ENCODE results near the gene ORM1.
"Not testable (repeated sequence)": the region's sequence is repeated elsewhere in the genome, so short reads cannot be mapped to it uniquely, and the experiment has no call there.

Gene ORM1

GRCh38 chr9:114322831-114323531 is at the start of gene ORM1:
TSS of gene ORM1 (plus strand) at chr9:114323098. CDS start at chr9:114323134, 36 bp downstream.
- DNase-seq: not testable (repeated sequence)

DNA sequence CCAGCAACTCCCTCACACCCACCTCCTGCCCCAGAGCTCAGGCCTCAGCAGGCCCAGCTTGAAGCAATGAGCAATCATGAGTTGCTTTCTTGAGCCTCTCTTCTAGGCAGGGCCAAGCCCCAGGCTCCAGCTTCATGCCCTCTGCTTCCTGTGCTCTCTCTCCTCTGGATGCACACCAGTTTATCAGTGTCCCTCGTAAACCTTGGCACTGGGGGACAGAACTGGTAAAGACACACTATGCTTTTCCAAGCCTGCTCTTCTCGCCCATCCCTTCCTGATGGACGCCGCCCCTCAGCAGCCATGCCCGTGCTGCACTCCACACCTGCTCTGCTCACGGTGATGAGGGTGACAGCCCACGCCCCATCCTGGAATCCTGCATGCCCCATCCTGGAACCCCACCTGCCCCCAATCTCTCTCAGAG is 49.4 kb upstream of the ORM1 start:
- no peak for DNase-seq

DNA sequence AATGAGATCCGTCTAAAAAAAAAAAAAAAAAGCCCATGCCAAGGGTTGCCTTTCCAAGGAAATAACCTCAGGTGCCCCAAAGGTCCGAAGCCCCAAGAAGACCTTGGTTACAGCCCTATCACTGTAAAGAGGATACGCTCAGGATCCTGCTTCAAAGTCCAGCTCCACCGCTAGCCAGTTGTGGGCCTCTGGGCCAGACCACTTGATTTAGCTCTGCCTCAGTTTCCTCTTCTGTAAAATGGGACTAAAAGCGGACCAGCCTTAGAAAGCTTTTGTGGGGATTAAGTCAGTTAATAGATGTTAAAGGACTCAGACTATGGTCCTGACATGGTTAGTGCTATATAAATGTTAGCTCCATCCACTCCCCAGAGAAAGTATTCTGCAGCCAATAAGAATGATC is 48.7 kb upstream of the ORM1 start:
- no peak for DNase-seq

DNA sequence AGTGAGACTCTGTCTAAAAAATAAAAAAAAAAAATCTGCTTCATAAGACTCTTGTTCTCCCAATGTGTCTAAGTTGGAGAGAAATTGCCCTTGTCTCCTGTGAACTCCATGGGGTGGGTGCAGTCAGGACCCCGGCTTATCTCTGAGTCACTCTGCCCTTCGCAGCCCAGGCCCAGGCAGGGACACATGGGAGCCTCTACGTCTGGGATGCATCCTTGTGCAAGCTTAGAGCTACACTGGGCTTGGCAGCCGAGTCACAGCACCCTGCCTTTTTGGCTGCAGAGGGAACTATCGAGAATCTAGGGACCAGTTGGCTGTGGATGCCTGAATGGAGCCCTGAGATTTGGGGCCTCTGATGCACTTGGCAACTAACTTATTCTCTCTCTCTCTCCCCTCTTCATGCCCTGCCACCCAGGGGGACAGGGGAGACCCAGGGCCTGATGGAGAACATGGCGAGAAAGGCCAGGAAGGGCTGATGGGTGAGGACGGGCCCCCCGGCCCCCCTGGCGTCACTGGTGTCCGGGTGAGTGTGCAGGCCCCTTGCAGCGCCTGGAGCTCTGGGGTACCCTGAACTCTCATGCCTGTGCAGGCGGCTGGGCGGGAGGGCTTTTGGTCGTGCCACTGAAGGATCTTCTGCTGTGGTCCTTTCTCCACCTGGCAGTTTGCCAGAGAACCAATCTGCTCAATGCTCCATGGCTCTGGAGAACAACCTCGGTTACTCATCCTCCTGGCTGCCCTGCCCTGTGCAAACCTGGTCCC is 47.5 kb upstream of the ORM1 start:
- DNase-seq: no peak

DNA sequence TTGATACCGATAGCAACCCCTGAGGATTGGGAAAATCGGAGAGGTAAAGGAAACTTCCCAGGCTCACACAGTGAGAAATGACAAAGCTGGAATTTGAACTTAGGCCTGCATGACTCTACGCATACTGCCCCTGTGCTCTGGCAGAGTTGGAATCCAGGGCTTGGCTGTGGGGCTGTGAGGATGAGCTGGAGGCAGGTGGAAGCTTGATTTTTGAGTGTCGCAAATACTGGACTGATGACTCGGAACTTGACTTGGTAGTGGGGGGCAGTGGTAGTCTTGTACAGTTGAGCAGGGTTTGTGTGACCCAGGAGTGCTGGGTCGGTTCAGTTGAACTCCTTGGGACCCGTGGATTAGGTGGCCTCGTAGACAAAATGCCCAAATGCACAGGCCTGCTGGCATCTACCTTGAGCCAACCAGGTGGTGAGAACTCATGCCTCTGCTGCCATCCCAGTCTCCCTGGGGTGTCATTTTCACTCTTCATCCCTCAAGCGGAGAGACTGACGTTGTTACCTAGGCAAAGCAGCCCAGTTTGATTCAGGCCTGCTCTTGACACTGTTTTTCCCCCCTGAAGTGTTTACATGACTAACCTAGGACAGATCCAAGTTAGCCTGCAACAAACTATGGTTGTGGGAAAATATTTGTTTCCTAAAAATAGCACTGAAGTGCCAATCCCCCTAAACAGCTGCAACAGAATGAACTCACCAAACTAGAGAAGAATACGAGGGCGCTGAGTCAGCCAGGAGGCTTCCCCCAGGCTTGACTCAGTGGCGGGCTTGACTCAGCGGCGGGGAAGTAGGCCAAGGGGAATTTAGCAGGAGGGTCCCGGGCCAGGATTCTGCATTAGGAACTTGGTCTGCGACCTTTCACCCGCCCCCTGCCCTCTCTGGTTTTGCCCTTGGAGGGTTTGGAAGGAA is 45.7 kb upstream of the ORM1 start:
- no peak for DNase-seq

GRCh38 chr9:114278356-114278755 is 44.5 kb upstream of the ORM1 start:
- no peak for DNase-seq

- DNase-seq: peak; percentile 31
Observed at GRCh38 chr9:114278881-114279570, 43.9 kb upstream of the ORM1 start.

GRCh38 chr9:114279693-114280092 is 43.2 kb upstream of the ORM1 start:
- DNase-seq: no peak

DNA sequence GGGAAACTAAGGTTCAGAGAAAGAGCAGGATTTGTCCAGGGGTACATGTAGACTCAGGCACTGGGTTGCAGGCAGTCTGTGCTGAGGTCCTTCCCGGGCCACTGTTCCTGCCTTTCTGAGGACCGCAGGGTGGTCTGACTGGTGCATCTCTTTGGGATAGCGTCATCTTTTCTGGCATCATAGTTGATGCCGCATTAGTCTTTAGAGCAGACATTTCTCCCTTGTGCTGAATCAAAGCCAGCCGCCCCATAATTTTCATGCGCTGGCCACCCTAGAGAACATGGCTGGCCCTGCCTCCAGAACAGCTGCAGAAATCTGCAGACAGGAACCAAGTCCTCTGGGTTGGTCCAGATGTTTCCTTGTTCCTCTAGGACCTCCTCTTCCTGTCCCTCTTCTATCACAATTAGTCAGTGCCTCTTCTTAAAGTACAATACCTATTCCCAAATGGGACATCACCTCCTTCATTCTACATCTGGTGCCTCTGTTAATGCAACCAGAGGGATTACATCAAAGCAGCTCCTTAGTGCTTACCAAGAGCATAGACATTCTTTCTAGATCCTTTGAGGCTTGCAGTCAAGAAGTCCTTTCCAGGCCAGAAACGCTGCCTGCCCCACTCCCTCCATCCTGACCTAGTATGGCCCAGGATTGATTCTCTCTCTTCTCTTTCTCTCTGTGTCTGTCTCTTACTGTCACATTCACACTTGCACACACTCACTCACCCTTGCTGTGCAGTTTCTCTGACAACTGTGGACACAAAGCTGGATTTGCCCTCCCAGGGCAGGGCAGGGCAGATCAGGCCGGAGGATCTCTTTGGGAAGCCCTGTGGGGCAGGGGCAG is 42.0 kb upstream of the ORM1 start:
- DNase-seq: no peak

DNA sequence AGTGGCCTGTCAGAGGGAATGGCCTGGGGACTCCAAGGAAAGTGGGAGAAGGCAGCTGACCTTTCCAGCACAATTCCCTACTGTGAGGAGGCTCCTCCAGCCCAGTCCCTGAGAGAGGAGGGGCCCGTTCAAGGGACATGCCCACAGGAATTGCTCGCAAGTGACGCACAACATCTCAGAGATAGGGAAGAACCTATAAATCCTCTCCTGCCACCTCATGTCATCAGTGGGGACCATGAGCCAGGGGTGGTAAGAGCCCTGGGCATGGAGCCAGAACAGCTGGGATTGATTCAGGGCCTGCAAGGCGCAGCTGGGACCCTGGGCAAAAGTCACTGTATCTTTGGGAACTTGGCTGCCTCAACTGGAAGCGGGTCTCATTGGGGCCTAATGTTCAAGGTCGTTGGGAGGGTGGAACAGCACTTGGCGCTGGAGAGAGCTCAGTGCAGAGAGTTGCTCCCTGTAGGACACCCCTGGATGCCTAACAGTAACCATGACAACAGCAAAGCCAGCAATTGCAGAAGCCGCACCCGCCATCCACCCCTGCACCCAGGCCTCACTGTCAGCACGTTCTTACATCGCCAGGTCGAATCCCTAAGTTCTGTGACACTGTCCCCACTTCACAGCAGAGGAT is 41.3 kb upstream of the ORM1 start:
- peak; percentile 54 for DNase-seq

DNA sequence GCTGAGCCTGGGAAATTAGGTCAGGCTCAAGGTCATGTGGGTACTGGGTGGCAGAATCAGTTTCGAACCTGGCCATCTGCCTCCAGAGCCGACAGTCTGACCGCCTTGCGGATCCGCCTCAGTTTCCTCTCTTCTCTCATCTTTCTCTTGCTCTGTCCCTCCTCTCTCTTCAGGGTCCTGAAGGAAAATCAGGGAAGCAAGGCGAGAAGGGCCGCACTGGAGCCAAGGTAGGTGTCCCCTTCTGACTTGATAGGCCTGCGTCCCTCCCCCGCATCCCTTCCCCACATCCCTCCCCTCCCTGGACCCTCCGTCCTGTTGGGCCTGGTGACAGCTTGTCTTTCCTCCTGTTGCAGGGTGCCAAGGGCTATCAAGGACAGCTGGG is 40.8 kb upstream of the ORM1 start:
- DNase-seq: no peak

GRCh38 chr9:114282507-114282906 is 40.4 kb upstream of the ORM1 start:
- DNase-seq: peak; percentile 70

DNA sequence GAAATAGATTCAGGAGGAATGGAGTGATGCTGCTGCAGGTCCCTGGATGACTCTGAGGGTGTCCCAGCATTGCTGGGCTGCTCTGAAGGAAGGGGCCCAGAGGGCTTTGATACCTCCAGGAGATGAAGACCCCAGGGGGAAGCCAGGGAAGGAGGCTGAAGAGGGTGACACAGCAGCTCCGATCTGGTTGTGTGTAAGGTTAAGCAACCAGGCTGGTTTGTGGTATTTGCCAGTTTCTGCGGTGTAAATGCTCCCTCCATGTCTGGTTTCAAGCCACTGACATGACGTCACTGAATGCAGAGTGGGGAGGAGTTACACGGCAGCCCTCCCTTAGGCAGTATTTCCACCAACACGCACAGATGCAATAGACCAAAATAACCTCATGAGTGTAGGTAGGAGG is 40.0 kb upstream of the ORM1 start:
- DNase-seq: peak; percentile 41

DNA sequence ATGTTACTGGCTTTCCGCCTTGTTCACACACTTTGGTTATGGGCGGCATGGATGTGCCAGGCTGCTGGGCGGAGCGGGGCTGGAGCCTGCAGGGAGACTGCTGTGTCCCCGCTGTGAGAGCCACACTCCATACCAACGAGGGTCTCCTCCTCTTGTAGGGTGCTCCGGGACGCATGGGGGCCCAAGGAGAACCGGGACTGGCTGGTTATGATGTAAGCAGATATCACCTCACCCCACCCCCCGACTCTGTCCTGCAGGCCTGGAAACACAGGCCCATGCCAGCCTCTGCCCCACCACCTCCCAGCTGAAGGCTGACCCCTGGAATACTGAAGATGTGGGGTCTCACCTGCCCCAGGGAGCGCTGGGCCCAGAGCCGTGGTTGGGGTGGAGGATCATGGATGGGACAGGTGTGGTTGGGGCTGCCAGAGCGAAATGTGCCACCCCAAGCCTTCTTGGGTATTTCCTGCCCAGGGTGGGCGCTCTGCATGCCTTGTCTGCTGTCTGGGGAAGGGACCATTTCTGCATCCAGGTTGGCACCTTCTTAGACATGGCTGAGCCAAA is 39.3 kb upstream of the ORM1 start:
- DNase-seq: no peak

- no peak for DNase-seq
Observed at GRCh38 chr9:114284316-114285060, 38.4 kb upstream of the ORM1 start.

DNA sequence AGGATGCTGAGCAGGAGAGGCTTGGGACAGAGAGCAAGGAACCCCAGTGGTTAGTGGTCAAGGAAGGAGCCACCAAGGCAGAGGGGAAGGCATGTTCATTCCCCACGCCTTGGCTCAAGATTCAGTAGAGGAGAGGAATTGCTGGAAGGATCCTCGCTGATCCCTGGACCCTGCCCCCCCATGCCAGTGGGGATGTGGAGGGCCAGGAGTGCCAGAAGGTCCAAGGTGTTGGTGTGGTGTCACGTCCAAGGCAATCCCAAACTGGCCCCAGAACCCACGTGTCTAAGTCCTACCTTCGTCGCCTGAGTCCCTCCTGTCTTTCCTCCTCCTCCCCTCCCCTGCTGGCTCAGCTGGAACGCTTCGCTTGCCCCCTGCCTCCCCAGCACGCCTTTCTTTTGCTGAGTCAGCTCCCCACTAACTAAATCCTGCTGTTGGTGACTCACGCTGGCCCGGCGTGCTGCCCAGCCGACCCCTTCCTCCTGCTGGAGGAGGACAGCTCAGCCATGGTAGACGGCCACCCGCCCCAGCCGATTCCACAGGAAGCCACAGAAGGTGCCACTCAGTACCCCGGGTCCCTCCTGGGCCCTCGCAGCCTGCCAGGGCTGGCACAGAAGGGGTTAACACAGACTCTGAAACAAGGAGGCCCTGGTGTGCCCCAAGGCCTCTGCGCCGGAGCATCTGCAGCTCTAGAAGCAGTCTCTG is 37.6 kb upstream of the ORM1 start:
- no peak for DNase-seq

DNA sequence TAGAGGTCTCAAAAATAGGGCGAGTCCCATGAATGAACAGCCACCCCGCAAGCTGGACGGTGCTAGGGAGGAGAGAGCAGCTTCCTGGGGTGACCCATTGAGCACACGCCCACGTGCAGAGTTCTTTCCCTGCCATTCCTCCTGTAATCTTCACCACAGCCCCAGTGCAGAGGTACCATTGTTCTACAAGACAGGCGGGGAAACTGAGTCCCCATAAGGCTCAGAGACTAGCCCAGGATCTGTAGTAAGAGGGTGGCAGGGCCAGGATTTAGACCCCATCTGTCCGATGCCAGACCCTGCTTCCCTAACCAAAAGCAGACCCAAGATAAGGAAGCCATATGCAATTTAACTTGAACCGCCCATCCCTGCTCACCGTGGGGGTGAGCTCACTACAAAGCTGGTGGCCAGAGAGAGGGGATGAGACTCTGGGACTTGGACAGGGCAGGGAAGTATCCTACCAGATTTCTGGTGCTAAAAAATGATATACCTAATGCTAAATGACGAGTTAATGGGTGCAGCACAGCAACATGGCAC is 36.7 kb upstream of the ORM1 start:
- no peak for DNase-seq

DNA sequence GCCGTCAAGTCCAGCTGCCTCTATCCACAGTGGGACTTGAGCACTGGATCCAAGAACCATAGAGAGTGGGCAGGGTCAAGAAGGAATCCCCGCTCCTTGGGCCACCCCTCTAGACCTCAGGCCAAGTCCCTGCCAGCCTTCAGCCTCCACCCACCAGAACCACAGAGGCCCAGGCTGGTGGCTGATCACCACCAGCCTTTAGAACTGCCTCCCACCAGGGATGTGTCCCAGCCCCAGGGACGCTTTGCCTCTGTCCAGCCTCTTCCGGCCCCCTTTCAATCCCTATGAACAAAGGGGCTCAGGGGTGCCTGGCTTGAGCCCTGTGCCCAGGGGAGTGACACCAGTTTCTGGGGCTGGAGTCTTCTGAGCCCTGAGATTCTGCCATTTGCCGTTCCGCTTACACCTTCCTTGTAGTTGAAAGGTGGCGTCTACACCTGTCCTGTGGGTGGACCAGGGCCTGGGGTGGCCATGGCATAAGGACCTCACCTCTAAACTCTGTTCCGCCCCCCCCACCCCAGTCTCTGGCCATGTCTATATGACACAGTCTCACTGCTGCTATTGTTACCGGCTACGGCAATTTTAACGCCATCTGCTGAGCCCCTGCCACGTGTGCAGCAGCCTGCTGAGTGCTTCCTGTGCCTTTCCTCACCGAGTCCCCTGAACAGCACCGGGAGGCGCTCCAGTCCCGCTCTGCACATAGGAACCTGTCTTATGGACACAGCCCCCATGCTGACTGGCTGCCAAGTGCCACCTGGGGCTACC is 35.7 kb upstream of the ORM1 start:
- peak; percentile 82 for DNase-seq
